BJ (cell line): ENCODE results near the gene VIT. TPM values are rescaled to one million over a fixed set of nuclear protein-coding genes. Genes with fewer than 3 reads are reported as not detected.

ENCODE experiments used
- CTCF ChIA-PET: fragments of 350-600 bp; formaldehyde crosslinking; extraction: SDS; loops from one replicate; lab custom pipeline; 2021; ENCODE audit warnings: antibody characterized with exemption, inconsistent platforms; lab: Yijun Ruan, JAX
- POLR2A ChIA-PET: fragments of 300-600 bp; sonication (Branson Sonifier 250); formaldehyde crosslinking; extraction: SDS; loops from one replicate; lab custom pipeline; 2021; ENCODE audit warnings: antibody characterized with exemption; lab: Charles Lee
- DNase-seq: peaks from one replicate; pipeline ENCODE4 v3.0.0-alpha.2; 2011; ENCODE audit warnings: low read depth
- H3K27me3 ChIP-seq: 2 replicates; pipeline ENCODE4 v1.6.0; 2011; ENCODE audit warnings: low read length; ENCODE audit not compliant: control insufficient read depth, insufficient read depth
- H3K36me3 ChIP-seq: 2 replicates; pipeline ENCODE4 v1.5.1; 2011; ENCODE audit warnings: low read length; ENCODE audit not compliant: control insufficient read depth, insufficient read depth
- H3K4me3 ChIP-seq: 2 replicates; pipeline ENCODE4 v1.5.1; 2011; ENCODE audit warnings: low read depth, mild to moderate bottlenecking, control low read depth, low read length
- polyA plus RNA-seq: library from polyadenylated mRNA; depleted of rRNA; stranded (reverse); fragments of >200 nt; gene quantifications from 2 replicates; pipeline ENCODE4 v1.2.3, GENCODE V29; 2011
- TF ChIP-seq, protein P1 (sequence below): IDR thresholded peaks from 2 replicates; pipeline ENCODE4 v1.5.1; 2011; ENCODE audit warnings: low read depth, mild to moderate bottlenecking, control low read depth, inconsistent platforms, low read length, moderate library complexity; ENCODE audit not compliant: insufficient read depth

VIT gene
- polyA plus RNA-seq, 1 experiment, result 41.1 TPM

DNA sequence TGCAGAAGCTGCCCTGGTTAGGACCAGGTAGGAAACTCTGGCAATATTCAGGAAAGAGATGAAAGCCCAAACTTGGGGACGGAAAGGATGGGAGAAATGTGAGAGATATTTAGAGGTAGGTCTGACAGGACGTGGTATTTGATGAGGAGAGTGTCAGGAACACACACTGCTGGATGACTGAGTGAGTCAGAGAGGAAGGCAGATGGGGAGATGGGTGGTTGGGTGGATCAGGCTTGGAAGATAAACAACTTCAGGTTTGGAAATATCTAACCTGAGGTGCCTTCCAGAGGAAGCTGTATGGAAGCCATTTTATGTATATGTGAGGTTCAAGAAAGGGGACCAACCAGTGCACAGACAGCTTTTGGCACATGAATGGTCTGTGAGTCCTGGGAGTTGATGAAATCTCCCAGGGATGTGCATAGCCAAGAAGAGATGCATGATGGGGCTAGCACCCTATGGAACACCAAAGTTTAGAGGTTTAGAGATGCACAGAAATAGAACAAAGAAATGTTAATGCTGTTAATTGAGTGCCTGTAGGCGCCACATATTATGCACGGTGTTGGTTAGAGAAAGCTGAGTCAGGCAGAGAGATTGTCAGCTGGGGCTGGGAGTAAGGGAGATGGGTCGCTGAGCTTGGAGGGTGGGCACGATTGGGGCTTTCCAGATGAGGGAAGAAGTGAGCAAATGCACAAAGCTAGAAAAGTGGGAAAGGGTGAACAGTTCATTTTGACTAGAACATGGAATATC is 101.0 kb downstream of the VIT start:
- Histone ChIP-seq H3K36me3 (no peaks in the 10 kb centered on the region), H3K27me3 (no peaks in the 10 kb centered on the region), H3K4me3 (no peak overlapping the region)
- CTCF ChIA-PET, result interaction anchor here (1.1 to 5.8 kb wide), 3 partner anchors 10 to 17 kb away, joined by 3 to 48 read pairs (median 3); no protein-coding TSS in a partner anchor
- POLR2A ChIA-PET, result no interaction called here
- no peak for DNase-seq
- TF ChIP-seq, protein P1, sequence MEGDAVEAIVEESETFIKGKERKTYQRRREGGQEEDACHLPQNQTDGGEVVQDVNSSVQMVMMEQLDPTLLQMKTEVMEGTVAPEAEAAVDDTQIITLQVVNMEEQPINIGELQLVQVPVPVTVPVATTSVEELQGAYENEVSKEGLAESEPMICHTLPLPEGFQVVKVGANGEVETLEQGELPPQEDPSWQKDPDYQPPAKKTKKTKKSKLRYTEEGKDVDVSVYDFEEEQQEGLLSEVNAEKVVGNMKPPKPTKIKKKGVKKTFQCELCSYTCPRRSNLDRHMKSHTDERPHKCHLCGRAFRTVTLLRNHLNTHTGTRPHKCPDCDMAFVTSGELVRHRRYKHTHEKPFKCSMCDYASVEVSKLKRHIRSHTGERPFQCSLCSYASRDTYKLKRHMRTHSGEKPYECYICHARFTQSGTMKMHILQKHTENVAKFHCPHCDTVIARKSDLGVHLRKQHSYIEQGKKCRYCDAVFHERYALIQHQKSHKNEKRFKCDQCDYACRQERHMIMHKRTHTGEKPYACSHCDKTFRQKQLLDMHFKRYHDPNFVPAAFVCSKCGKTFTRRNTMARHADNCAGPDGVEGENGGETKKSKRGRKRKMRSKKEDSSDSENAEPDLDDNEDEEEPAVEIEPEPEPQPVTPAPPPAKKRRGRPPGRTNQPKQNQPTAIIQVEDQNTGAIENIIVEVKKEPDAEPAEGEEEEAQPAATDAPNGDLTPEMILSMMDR, result no peak

DNA sequence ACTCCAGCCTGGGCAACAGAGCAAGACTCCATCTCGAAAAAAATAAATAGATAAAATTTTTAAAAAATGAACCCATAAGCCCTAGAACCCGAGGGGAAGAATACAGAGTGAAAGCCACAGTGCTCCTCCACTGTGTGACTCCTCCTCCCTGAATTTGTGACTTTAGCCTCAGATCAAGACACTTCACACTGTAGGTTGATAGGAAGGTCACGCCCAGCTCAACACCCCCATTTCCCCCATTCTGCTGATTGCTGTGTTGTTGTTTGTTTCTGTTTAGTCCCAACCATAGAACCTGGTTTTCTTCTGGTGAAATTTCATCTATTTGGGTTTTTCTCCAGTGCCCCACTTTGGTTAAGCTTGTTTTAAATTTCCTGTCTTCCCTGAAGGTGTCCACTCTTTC is 102.2 kb downstream of the VIT start:
- CTCF ChIA-PET, result interaction anchor here (1.9 kb wide), 1 partner anchor 13 kb away, joined by 4 read pairs; no protein-coding TSS in a partner anchor
- POLR2A ChIA-PET, result no interaction called here

DNA sequence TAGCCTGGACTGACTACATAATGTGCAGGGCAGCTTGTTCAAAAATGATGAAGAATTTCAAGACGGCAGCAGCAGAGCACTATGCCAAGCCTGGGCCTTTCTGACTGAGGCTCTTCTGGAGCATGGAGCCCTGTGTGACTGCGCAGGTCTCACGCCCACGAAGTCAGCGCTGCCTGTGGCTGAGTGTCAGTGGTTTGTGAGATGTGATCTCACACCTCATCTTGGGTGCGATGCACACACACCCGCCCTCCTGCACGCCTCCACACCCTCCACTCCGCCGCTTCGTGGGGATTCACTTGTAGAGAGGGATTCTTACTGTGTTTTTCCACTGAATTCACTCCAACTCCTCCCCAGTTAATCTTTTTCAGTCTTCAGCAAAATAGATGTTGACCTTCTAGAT is 103.9 kb downstream of the VIT start:
- TF ChIP-seq, protein P1, result no peak
- ChIA-PET CTCF (interaction anchor here (1.9 kb wide), 1 partner anchor 15 kb away, joined by 4 read pairs; no protein-coding TSS in a partner anchor), POLR2A (no interaction called here)
- H3K4me3 ChIP-seq, result no peak overlapping the region
- H3K36me3 ChIP-seq, result no peaks in the 10 kb centered on the region
- H3K27me3 ChIP-seq, result no peaks in the 10 kb centered on the region
- no peak for DNase-seq

More for the DNA sequence above, 102.2 kb downstream of the VIT start:
- Histone ChIP-seq H3K4me3 (no peak overlapping the region), H3K36me3 (no peaks in the 10 kb centered on the region), H3K27me3 (no peaks in the 10 kb centered on the region)
- no peak for DNase-seq
- TF ChIP-seq, protein P1, result no peak

DNA sequence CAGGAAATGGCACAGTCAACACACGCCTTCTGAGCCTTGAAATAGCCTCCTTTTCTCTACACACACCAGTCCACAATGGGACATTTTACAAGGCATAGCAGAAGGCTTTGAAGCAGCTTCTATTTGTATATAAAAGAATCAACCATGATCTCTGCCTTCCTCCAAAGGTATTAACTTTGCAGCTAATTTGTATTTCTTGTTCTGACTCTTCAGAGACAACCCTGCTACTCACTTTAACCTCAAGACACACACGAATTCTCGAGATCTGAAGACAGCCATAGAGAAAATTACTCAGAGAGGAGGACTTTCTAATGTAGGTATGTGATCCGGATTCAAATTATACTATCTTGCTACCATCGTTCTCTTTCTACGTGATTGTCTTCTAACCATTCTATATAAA is 104.6 kb downstream of the VIT start:
- TF ChIP-seq, protein P1, result no peak
- POLR2A ChIA-PET, result no interaction called here

DNA sequence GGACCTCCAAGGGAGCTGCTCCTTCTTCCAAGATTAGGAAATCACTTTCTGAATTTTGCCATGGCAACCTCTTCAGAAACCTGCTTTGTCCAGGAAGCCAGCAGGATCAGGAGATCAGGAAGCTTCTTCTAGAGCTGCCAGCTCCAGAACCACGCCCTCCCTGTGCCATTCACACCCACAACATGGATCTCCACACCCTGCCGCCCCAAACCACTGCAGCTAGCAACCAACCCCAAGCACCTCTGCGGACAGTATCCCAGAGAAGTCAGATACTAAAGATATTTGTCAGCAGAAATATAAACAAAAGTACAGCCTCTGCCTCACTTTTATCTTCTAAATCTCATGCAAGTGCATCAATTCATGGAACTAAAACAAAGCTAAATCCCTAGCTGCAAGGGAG is 106.4 kb downstream of the VIT start:
- POLR2A ChIA-PET, result no interaction called here
- Histone ChIP-seq H3K36me3 (no peaks in the 10 kb centered on the region), H3K27me3 (no peaks in the 10 kb centered on the region), H3K4me3 (no peak overlapping the region)
- CTCF ChIA-PET, result interaction anchor here (0.6 to 1.7 kb wide), 6 partner anchors 8 to 366 kb away, joined by 3 to 7 read pairs (median 3); no protein-coding TSS in a partner anchor
- DNase-seq, result no peak
- TF ChIP-seq, protein P1, result no peak

More for the DNA sequence above, 104.6 kb downstream of the VIT start:
- H3K4me3 ChIP-seq, result no peak overlapping the region
- no peaks in the 10 kb centered on the region for H3K27me3 ChIP-seq
- CTCF ChIA-PET, result interaction anchor here (1.4 kb wide), 1 partner anchor 25 kb away, joined by 3 read pairs; no protein-coding TSS in a partner anchor
- no peaks in the 10 kb centered on the region for H3K36me3 ChIP-seq
- no peak for DNase-seq
